ENCODE results near the gene FGF13. TPM values are rescaled to one million over a fixed set of nuclear protein-coding genes. Genes with fewer than 3 reads are reported as not detected.
A peak's percentile ranks its signal among the peaks of the same experiment; 100 is the strongest.

Gene FGF13
- total RNA-seq, 1 donor: 0.36 TPM

DNA sequence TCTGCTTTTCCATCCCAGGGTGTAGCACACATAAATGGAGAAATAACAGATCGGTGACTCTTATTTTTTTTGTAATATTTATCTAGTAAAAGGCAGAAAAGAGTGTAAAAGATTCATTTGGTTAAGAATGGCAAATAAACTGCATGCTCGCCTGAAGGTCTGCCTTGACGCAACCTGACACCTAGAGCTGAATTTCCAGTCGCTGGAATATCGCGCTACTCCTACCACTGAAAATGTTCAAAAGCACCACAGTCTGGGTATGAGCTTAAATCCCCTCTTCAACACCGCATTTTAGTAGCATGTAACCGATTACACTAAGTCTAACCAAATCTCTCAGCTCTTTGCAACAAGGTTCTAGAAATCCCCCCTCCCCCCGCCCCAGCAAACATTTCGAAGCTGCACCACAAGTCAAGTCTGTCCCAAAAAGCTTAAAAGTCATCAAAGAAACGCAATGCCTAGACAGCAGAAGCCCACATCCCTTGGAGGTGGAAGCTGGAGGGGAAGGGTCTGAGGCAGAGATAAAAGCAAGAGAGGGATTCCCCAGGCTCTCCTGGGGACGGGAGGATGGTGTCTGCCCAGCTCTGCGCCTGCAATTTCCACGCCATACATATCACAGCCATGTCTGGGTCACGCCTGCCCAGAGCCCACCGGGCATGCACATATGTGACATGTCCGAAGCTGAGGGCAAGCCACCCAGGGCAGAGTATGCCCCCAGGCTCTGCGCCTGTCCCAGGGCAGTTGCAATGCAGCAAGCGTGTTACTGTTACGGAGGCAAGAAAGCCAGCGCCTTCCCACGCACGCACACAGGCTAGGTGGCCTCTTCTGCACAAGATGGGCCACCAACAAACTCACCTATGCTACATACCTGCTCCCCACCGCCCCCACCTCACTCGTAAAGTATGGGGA lies 1.4 kb downstream of the FGF13 start:
- Histone ChIP-seq H3K27me3 (ENCODE audit: insufficient read depth, low read length) (no peaks in the 10 kb centered on the region), H3K36me3 (ENCODE audit: insufficient read depth, low read length) (no peaks in the 10 kb centered on the region), H3K9me3 (ENCODE audit: low read depth, low read length) (no peaks in the 10 kb centered on the region), H3K4me1 (ENCODE audit: insufficient read depth, low read length) (no peaks in the 10 kb centered on the region), H3K79me2 (ENCODE audit: insufficient read depth, low read length) (no peaks in the 10 kb centered on the region), H3K27ac (ENCODE audit: low read depth, low read length) (no peak overlapping the region), H4K20me1 (ENCODE audit: insufficient read depth, low read length) (no peaks in the 10 kb centered on the region), H3K4me2 (ENCODE audit: insufficient read depth, low read length) (no peak overlapping the region), H3K4me3 (ENCODE audit: insufficient read depth, low read length) (no peak overlapping the region), H2AFZ (ENCODE audit: low read length) (no peak overlapping the region)
- TF ChIP-seq, protein P1, sequence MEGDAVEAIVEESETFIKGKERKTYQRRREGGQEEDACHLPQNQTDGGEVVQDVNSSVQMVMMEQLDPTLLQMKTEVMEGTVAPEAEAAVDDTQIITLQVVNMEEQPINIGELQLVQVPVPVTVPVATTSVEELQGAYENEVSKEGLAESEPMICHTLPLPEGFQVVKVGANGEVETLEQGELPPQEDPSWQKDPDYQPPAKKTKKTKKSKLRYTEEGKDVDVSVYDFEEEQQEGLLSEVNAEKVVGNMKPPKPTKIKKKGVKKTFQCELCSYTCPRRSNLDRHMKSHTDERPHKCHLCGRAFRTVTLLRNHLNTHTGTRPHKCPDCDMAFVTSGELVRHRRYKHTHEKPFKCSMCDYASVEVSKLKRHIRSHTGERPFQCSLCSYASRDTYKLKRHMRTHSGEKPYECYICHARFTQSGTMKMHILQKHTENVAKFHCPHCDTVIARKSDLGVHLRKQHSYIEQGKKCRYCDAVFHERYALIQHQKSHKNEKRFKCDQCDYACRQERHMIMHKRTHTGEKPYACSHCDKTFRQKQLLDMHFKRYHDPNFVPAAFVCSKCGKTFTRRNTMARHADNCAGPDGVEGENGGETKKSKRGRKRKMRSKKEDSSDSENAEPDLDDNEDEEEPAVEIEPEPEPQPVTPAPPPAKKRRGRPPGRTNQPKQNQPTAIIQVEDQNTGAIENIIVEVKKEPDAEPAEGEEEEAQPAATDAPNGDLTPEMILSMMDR (IDR thresholded peaks at IDR 0.05; ENCODE audit: extremely low read depth, low read depth, low read length): no peak
- DNase-seq (ENCODE audit: insufficient read length, low spot score, missing footprints): peak; percentile 65

DNA sequence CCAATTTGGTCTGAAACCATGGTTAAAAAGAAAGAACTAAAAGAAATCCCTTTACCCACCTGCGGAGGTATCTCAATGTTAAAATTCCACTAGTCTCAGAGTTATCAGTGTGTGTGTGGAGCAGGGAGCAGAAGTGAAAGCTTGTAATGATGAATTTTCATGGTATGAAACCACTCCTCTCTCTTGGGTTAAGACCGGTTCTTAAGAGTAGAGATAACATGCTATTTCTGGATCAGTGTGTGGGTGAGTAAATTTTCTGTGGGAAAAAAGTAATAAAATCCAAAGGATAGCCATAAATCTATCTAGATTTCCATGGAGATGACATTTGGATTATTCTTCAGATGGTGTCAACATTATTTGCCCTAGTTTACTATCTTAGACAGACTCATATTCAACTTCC lies 3.2 kb downstream of the FGF13 start:
- Histone ChIP-seq H3K27me3 (ENCODE audit: insufficient read depth, low read length) (no peaks in the 10 kb centered on the region), H3K79me2 (ENCODE audit: insufficient read depth, low read length) (no peaks in the 10 kb centered on the region), H2AFZ (ENCODE audit: low read length) (no peak overlapping the region), H3K9me3 (ENCODE audit: low read depth, low read length) (no peaks in the 10 kb centered on the region), H3K4me2 (ENCODE audit: insufficient read depth, low read length) (no peak overlapping the region), H3K4me3 (ENCODE audit: insufficient read depth, low read length) (no peak overlapping the region), H4K20me1 (ENCODE audit: insufficient read depth, low read length) (no peaks in the 10 kb centered on the region), H3K27ac (ENCODE audit: low read depth, low read length) (no peak overlapping the region), H3K4me1 (ENCODE audit: insufficient read depth, low read length) (no peaks in the 10 kb centered on the region), H3K36me3 (ENCODE audit: insufficient read depth, low read length) (no peaks in the 10 kb centered on the region)
- TF ChIP-seq, protein P1 (IDR thresholded peaks at IDR 0.05; ENCODE audit: extremely low read depth, low read depth, low read length): no peak
- no peak for DNase-seq (ENCODE audit: insufficient read length, low spot score, missing footprints)

DNA sequence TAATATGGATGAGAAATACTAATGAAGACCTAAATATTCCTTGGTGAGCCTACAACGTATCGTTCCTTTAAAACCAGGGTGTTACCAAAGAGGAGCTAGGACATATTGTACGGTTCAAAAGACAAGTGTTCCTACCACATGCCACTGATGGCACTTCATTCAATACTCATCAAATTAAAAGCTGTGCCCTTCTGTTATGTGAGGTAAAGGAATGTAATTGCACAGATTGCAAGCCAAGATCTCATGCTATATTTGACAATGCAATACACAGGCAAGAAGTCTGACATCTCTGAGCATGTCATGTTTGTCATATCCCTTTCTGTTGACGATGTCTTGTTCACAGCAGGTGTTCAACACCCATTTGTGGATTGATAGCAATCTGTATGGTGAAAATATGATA lies 6.9 kb downstream of the FGF13 start:
- TF ChIP-seq, protein P1 (IDR thresholded peaks at IDR 0.05; ENCODE audit: extremely low read depth, low read depth, low read length): no peak
- no peak overlapping the region for H3K4me3 ChIP-seq (ENCODE audit: insufficient read depth, low read length)
- no peaks in the 10 kb centered on the region for H3K27me3 ChIP-seq (ENCODE audit: insufficient read depth, low read length)
- no peak for DNase-seq (ENCODE audit: insufficient read length, low spot score, missing footprints)
- H3K4me2 ChIP-seq (ENCODE audit: insufficient read depth, low read length): no peak overlapping the region
- H3K79me2 ChIP-seq (ENCODE audit: insufficient read depth, low read length): no peaks in the 10 kb centered on the region
- no peak overlapping the region for H3K27ac ChIP-seq (ENCODE audit: low read depth, low read length)
- no peak overlapping the region for H2AFZ ChIP-seq (ENCODE audit: low read length)
- H3K9me3 ChIP-seq (ENCODE audit: low read depth, low read length): no peaks in the 10 kb centered on the region
- no peaks in the 10 kb centered on the region for H3K36me3 ChIP-seq (ENCODE audit: insufficient read depth, low read length)
- no peaks in the 10 kb centered on the region for H4K20me1 ChIP-seq (ENCODE audit: insufficient read depth, low read length)
- H3K4me1 ChIP-seq (ENCODE audit: insufficient read depth, low read length): no peaks in the 10 kb centered on the region

DNA sequence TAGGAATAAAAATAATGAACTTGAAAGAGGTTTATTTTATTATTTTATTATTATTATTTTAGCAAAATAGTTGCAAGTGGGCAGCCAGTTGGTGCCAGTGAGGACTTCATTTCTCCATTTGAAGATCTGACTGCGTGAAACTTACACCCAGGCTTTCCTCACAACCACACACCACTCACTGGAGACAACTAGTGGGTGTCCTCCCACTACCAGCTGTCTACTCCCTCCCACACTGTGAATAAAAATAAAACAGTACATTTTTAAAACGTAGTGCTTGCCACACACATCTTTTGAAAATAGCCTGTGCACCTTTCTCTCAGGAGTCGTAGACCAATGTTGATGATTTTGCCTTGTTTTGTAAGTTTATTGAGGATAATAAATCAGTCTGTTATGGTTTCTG lies 7.4 kb downstream of the FGF13 start:
- no peaks in the 10 kb centered on the region for H3K79me2 ChIP-seq (ENCODE audit: insufficient read depth, low read length)
- no peak overlapping the region for H3K27ac ChIP-seq (ENCODE audit: low read depth, low read length)
- DNase-seq (ENCODE audit: insufficient read length, low spot score, missing footprints): no peak
- TF ChIP-seq, protein P1 (IDR thresholded peaks at IDR 0.05; ENCODE audit: extremely low read depth, low read depth, low read length): no peak
- no peaks in the 10 kb centered on the region for H3K27me3 ChIP-seq (ENCODE audit: insufficient read depth, low read length)
- no peaks in the 10 kb centered on the region for H3K4me1 ChIP-seq (ENCODE audit: insufficient read depth, low read length)
- H3K9me3 ChIP-seq (ENCODE audit: low read depth, low read length): no peaks in the 10 kb centered on the region
- H4K20me1 ChIP-seq (ENCODE audit: insufficient read depth, low read length): no peaks in the 10 kb centered on the region
- H3K4me3 ChIP-seq (ENCODE audit: insufficient read depth, low read length): no peak overlapping the region
- H2AFZ ChIP-seq (ENCODE audit: low read length): no peak overlapping the region
- H3K4me2 ChIP-seq (ENCODE audit: insufficient read depth, low read length): no peak overlapping the region
- H3K36me3 ChIP-seq (ENCODE audit: insufficient read depth, low read length): no peaks in the 10 kb centered on the region
